ENCODE data around the gene DYNLT4. TPM values are rescaled to one million over a fixed set of nuclear protein-coding genes. Genes with fewer than 3 reads are reported as not detected.
A peak's percentile ranks its signal among the peaks of the same experiment; 100 is the strongest.

DYNLT4 gene
- total RNA-seq, 1 experiment from 2014 or later, result 4.3 TPM

DNA sequence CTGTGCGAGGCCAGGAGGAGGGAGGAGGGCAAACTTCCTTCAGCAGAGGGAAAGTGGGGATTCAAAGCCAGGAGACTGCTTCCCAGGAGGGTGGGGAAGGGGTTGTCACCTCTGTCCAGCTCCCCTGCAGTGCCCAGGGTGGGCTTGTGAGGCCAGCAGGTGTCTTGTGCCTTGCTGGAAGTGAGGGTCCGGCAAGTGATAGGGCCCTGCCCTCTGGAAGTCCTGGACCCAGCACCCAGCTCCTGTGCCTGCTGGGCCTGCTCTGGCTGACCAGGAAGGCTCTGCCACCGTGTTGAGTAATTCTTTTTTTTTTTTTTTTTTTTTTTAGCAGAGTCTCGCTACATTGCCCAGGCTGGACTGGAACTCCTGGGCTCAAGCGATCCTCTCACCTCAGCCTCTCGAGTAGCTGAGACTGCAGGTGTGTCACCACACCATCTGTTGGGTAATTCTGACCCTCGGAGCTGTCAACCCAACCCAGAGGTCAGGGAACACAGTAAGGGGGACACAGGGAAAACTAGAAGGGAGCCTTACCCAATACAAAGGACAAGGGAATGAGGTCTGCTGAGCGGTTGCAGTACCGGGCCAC lies 20.2 kb downstream of the DYNLT4 start:
- no peaks in the 10 kb centered on the region for H3K9me3 ChIP-seq (ENCODE audit: insufficient read depth, low read depth)
- H3K36me3 ChIP-seq (ENCODE audit: low read depth), result no peaks in the 10 kb centered on the region; the same call in 1 of the 2 replicates
- intact Hi-C loops (cut with micrococcal nuclease; ENCODE audit: unreplicated experiment), result no loop called here
- no peak for DNase-seq
- no peak overlapping the region for H3K27ac ChIP-seq
- H3K4me2 ChIP-seq, result peak overlapping the region; percentile 63; the same call in 1 of the 2 replicates
- H3F3A ChIP-seq (ENCODE audit: insufficient read depth, low read depth), result peaks cover 18% of the 10 kb centered on the region
- no peaks in the 10 kb centered on the region for H3K4me1 ChIP-seq (replicated peaks; ENCODE audit: insufficient read depth)
- no peaks in the 10 kb centered on the region for H3K9me2 ChIP-seq (ENCODE audit: insufficient read depth)
- H3K27me3 ChIP-seq (ENCODE audit: insufficient read depth, low read depth), result no peaks in the 10 kb centered on the region
- CTCF ChIA-PET, result interaction anchor here (0.5 to 0.7 kb wide), 2 partner anchors 7 to 315 kb away, joined by 3 to 5 read pairs; no protein-coding TSS in a partner anchor
- no peaks in the 10 kb centered on the region for H3K79me2 ChIP-seq (ENCODE audit: low read depth)
- no peak overlapping the region for H3K4me3 ChIP-seq
- no peak overlapping the region for H2AFZ ChIP-seq
- POLR2A ChIA-PET (ENCODE audit: unreplicated experiment), result interaction anchor here (0.6 to 0.7 kb wide), 2 partner anchors 480 to 1437 kb away, joined by 3 to 10 read pairs; no protein-coding TSS in a partner anchor
- H4K20me1 ChIP-seq (ENCODE audit: insufficient read depth), result no peaks in the 10 kb centered on the region
- no TSS peak for BruUV-seq (replicated peaks)
- TF ChIP-seq, protein P1, sequence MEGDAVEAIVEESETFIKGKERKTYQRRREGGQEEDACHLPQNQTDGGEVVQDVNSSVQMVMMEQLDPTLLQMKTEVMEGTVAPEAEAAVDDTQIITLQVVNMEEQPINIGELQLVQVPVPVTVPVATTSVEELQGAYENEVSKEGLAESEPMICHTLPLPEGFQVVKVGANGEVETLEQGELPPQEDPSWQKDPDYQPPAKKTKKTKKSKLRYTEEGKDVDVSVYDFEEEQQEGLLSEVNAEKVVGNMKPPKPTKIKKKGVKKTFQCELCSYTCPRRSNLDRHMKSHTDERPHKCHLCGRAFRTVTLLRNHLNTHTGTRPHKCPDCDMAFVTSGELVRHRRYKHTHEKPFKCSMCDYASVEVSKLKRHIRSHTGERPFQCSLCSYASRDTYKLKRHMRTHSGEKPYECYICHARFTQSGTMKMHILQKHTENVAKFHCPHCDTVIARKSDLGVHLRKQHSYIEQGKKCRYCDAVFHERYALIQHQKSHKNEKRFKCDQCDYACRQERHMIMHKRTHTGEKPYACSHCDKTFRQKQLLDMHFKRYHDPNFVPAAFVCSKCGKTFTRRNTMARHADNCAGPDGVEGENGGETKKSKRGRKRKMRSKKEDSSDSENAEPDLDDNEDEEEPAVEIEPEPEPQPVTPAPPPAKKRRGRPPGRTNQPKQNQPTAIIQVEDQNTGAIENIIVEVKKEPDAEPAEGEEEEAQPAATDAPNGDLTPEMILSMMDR (conservative IDR thresholded peaks at IDR 0.05), result no peak
- no peak for TF ChIP-seq EZH2 (IDR thresholded peaks at IDR 0.05; ENCODE audit: low read depth)

DNA sequence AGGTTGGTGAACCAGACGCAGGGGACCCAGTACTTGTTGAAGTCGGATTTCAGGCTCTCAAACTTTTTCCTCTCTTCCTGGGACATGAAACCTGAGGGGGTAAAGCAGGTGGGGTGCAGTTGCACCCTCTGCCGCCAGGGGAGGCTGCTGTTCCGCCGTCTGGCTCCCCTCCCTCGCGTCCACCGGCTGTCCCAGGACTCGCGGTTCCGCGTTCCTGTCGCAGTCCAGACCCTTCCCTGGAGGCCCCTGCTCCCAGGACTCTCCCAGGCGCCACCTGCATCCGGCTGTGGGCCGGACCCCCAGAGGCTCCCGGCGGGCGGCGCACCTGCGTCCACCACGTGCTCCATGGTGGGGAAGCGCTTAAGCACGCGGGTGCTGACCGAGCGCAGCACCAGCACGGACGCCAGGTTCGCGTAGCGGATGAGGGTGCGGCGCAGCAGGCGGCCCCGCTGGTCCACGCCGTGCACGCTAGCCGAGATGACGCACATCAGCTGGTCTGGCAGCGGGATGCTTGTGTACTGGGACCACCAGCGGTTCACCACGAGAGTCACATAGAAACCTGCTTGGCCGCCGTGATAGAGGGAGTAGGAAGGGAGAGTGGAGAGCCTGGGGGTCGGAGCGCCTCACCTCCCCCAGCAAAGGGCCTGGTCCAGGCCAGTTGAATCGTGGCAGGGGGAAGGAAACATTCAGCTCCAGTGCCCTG lies 20.9 kb downstream of the DYNLT4 start:
- H4K20me1 ChIP-seq (ENCODE audit: insufficient read depth), result no peaks in the 10 kb centered on the region
- ChIA-PET CTCF (interaction anchor here (0.5 to 0.7 kb wide), 2 partner anchors 8 to 316 kb away, joined by 3 to 5 read pairs; no protein-coding TSS in a partner anchor), POLR2A (ENCODE audit: unreplicated experiment) (interaction anchor here (0.6 kb wide), 1 partner anchor 1437 kb away, joined by 3 read pairs; no protein-coding TSS in a partner anchor)
- H3K27ac ChIP-seq, result no peak overlapping the region
- H3K4me1 ChIP-seq (replicated peaks; ENCODE audit: insufficient read depth), result no peaks in the 10 kb centered on the region
- H3K4me2 ChIP-seq, result peak overlapping the region; percentile 63
- DNase-seq, result peak; percentile 43 to 84
- peak overlapping the region; percentile 37; the same call in 1 of the 2 replicates for H2AFZ ChIP-seq
- peak overlapping the region; percentile 16; the same call in 1 of the 2 replicates for H3K4me3 ChIP-seq
- TF ChIP-seq, protein P1 (conservative IDR thresholded peaks at IDR 0.05), result peak; percentile 88
- no peak for TF ChIP-seq EZH2 (IDR thresholded peaks at IDR 0.05; ENCODE audit: low read depth)
- BruUV-seq (replicated peaks), result no TSS peak
- intact Hi-C loops (cut with micrococcal nuclease; ENCODE audit: unreplicated experiment), result no loop called here
- H3K9me3 ChIP-seq (ENCODE audit: insufficient read depth, low read depth), result no peaks in the 10 kb centered on the region
- no peaks in the 10 kb centered on the region for H3K9me2 ChIP-seq (ENCODE audit: insufficient read depth)
- H3K27me3 ChIP-seq (ENCODE audit: insufficient read depth, low read depth), result no peaks in the 10 kb centered on the region
- no peaks in the 10 kb centered on the region for H3K79me2 ChIP-seq (ENCODE audit: low read depth)
- H3K36me3 ChIP-seq (ENCODE audit: low read depth), result peaks cover 4% of the 10 kb centered on the region; the same call in 1 of the 2 replicates
- peaks cover 24% of the 10 kb centered on the region for H3F3A ChIP-seq (ENCODE audit: insufficient read depth, low read depth)

DNA sequence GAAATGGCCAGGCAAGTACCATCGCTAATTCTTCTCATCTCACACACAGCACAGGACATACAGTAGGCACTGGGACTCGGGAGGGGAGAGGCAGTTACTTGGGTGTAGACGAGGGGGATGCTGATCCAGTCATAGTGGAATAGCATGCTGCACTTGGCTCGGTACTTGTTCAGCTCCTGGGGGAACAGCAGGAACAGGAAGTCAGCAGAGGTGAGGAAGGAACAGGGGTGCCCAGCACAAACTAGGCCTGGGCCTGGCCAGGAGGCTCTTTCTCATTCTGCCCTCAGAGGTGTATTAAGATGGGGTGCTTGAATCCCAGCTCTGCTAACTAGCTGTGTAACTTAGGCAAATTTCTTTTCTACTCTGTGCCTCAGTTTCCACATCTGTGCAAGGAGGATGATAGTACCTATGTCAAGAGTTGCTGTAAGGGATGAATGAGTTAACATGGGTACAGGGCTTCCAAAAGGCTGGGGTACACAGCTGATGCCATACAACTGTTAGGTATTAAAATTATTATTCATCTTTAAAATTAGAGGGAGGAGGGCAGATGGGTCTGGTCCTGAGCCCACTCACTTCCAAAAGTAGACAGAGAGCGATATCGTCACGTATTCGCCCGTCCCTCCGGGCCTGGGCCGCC lies 21.5 kb downstream of the DYNLT4 start:
- H2AFZ ChIP-seq, result peak overlapping the region; percentile 37; the same call in 1 of the 2 replicates

More for the DNA sequence above, 21.5 kb downstream of the DYNLT4 start:
- DNase-seq, result no peak
- CTCF ChIA-PET, result no interaction called here
- TF ChIP-seq, protein P1 (conservative IDR thresholded peaks at IDR 0.05), result no peak
- TF ChIP-seq EZH2 (IDR thresholded peaks at IDR 0.05; ENCODE audit: low read depth), result no peak
- Histone ChIP-seq H3K4me2 (peak overlapping the region; percentile 63), H3K4me1 (replicated peaks; ENCODE audit: insufficient read depth) (no peaks in the 10 kb centered on the region), H3K27ac (no peak overlapping the region), H3K27me3 (ENCODE audit: insufficient read depth, low read depth) (no peaks in the 10 kb centered on the region), H3K9me3 (ENCODE audit: insufficient read depth, low read depth) (no peaks in the 10 kb centered on the region), H3F3A (ENCODE audit: insufficient read depth, low read depth) (peaks cover 31% of the 10 kb centered on the region), H4K20me1 (ENCODE audit: insufficient read depth) (peaks cover 2% of the 10 kb centered on the region; the same call in 1 of the 2 replicates), H3K79me2 (ENCODE audit: low read depth) (no peaks in the 10 kb centered on the region), H3K36me3 (ENCODE audit: low read depth) (peaks cover 8% of the 10 kb centered on the region; the same call in 1 of the 2 replicates), H3K9me2 (ENCODE audit: insufficient read depth) (no peaks in the 10 kb centered on the region), H3K4me3 (peak overlapping the region; percentile 16; the same call in 1 of the 2 replicates)
- intact Hi-C loops (cut with micrococcal nuclease; ENCODE audit: unreplicated experiment), result no loop called here
- POLR2A ChIA-PET (ENCODE audit: unreplicated experiment), result interaction anchor here (0.6 kb wide), 1 partner anchor 82 kb away, joined by 3 read pairs; no protein-coding TSS in a partner anchor
- BruUV-seq (replicated peaks), result no TSS peak

Measured in PC-9 (cell line).